Tibial nerve (tissue), 3 donors: Measurements from ENCODE around the gene RPL19.

Experiments used
- POLR2A ChIP-seq, 2 donors: fragments of 450-650 bp; IDR thresholded peaks; one replicate each; pipeline ENCODE4 v1.6.1; 2017; ENCODE audit warnings: antibody characterized with exemption in 2 of 2, mild to moderate bottlenecking in 2 of 2, moderate library complexity in 2 of 2
- TF ChIP-seq, protein P1 (sequence below), 5 experiments: fragments of 200-600 bp in 3 of 5; fragments of 450-650 bp in 2 of 5; sonication (generic) in 3 of 5; IDR thresholded peaks; one replicate each; pipeline ENCODE4 v1.5.1; 2016 to 2019; ENCODE audit warnings: antibody characterized with exemption in 5 of 5, mild to moderate bottlenecking in 3 of 5, moderate library complexity in 2 of 5

DNA sequence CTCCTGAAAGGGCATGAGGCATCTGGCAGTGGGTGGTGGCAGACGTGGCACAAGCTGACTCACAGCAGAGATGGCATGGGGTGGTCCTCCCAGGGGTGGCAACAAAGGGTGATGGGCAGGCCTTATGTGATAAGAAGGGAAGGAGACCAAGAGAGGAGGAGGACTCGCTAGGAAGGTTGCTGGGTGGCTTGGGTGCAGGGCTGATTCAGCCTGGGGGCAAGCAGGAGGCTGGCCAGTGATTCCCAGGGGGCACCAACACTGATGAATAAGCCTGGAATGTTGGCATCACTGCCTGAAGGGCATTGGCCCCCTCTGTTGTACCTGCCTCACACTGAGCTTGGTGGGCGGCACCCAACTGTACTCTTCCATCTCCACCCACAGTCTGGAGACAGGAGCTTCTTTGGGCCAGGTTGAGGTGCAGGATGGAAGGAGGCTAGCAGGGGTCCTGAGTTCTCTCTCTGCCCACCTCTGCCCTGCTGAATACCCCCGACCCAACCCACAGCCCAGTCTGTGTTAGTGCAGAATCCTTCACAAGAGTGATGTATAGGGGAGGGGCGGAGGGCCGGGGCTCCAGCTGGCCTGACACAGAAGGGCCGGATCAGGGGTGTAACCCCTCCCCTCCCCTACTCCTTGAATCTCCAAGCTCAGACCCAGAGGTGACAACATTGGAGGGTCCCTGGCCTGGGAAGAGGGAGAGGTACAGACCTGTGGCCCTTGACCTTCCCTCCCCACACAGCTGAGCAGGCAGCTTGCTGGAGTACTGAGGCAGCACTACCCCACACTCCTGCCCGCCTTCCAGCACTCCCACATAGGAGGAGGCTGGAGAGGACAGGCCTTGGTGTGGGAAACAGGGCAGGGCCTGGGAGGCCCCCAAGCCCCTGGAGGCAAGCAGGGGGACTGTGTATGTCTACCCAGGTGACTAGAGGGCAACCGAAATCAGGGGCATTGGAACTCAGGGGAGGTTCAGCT lies 23.1 kb downstream of the RPL19 start:
- TF ChIP-seq POLR2A (IDR thresholded peaks at IDR 0.05), result no peak
- TF ChIP-seq, protein P1, sequence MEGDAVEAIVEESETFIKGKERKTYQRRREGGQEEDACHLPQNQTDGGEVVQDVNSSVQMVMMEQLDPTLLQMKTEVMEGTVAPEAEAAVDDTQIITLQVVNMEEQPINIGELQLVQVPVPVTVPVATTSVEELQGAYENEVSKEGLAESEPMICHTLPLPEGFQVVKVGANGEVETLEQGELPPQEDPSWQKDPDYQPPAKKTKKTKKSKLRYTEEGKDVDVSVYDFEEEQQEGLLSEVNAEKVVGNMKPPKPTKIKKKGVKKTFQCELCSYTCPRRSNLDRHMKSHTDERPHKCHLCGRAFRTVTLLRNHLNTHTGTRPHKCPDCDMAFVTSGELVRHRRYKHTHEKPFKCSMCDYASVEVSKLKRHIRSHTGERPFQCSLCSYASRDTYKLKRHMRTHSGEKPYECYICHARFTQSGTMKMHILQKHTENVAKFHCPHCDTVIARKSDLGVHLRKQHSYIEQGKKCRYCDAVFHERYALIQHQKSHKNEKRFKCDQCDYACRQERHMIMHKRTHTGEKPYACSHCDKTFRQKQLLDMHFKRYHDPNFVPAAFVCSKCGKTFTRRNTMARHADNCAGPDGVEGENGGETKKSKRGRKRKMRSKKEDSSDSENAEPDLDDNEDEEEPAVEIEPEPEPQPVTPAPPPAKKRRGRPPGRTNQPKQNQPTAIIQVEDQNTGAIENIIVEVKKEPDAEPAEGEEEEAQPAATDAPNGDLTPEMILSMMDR (IDR thresholded peaks at IDR 0.05), result no peak
